ENCODE measurements around the gene PPFIA2.

Gene PPFIA2

DNA sequence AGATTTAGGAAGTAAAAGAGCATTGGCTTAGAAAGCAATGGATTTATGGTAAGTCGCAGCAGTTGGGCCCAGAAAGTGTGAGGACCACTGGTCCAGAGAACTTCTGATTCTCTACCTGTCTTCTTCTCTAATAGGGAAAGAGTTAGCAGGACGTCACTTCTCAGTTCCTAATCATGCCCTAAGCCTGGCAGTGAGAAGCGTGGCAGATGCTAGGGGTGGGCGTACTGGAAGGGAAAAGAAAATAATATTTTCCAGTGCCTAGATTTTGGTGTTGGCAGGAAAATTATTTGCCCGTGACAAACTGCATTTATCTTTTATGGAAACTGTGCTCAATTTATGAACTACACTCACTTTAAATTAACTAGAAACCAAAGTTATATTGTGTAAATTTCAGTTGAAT lies 212.3 kb downstream of the PPFIA2 start:
- no peak for DNase-seq (ENCODE audit: low read depth in 3 of 3)

DNA sequence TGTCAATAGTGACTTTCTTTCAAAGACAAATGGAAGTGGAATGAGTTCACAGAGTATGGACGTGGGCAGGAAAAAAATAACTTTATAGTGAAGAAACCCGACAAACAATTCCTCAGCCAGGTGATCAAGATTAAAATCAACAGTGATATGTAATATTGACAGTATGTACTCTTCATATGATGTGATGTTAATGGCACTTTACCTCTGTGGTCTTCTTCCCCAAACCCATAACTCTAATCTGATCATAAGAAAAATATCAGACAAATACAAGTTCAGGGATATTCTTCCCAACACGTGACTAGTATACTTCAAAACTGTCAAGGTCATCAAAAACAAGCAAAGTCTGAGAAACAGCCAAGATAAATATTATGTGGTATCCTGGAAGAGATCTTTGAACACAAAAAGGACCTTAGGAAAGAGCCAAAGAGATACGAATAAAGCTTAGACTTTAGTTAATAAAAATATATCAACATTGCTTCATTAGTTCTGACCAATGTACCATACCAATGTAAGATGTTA lies 215.5 kb downstream of the PPFIA2 start:
- no peak for DNase-seq (ENCODE audit: low read depth in 3 of 3)

DNA sequence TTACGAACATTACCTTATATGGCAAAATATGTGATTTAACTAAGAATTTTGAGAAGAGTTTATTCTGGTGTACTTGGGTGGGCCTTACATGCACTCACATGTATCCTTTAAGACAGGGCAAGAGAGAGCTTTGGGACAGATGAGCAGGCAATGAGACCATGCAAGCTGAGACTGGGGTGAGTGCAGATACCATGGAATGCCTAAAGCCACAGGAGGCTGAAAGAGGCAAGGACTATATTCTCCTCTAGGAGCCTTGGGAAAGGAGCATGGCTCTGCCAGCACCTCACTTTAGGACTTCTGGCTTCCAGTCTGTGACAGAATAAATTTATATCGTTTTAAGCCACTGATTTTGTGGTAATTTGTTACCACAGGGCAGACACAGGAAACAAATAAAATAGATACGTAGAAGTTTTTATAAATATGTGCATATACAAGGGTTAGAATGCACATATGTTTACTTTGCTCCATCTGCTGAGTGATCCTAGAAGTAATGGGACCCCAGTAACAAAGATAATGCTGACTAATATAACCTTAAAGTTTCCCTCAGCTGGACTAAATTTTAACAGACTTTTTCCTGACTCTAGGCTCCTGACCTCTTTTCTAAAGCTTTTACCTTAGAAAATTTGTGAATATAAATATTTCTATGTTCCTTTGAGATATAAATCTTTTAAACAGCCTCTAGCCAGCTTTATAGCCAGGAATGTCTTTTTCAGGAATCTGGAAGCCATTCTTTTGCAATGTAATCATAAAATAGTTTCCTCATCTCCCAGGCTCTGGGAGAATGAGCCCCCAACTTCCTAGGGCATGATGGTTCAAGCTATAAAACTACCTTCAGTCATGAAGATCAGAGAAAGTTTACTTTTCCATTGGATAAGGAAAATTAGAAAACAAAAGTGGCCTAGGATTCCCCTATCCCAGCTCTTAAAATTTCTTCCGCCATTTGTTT lies 216.8 kb downstream of the PPFIA2 start:
- DNase-seq (ENCODE audit: low read depth in 3 of 3) = no peak

DNA sequence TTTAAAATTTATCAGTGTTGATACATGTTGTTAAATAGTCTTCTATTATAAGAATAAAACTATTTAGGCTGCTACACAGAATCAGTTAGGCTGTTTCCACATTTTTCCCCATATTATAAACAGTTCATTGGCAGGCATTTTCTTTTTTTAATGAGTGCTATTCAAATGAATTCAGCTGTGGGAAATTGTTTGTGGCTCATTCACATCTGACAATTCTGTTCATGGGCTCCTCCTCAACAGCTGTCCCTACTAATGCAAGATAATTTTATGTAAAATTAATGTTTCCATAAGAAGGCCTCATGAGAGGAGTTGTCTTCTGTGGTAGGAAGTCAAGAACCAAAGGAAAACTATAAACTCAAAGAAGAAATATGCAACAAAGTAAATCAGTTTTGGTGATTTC lies 218.0 kb downstream of the PPFIA2 start:
- no peak for DNase-seq (ENCODE audit: low read depth in 3 of 3)

DNA sequence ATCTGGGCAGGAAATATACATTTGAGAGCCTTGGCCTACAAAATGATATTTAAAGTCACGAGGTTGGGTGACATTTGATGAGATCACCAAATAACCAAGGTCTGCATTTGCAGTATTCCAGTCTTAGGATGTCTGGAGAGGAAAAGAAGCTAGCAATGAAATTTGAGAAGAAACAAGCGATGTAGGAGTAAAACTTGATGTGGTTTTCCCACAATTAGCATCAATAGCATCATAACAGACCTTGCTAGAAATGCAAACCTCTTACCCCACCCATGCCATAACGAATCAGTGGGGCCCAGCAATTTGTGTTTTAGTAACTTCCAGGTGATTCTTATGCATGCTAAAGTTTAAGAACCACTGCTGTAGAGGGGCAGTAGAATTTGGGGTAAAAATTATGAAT lies 219.9 kb downstream of the PPFIA2 start:
- DNase-seq (ENCODE audit: low read depth in 3 of 3) = no peak

DNA sequence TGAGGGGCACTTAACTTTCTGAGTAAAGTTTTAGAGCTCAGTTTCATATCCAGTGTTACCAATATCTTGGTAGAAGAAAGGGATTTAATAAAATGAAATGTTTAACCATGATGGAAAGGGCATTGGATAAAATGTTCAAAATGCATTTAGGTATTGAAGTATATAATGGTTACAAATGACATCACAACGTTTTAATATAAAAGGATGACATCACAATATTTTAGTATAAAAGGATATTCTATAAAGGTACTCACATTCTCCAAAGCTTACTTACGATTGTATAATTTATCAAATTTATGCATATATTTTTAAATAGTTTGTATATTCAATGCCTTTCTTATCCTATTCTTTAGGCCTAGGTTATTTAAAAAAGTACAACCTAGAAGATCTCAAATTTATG lies 226.1 kb downstream of the PPFIA2 start:
- no peak for DNase-seq (ENCODE audit: low read depth in 3 of 3)

DNA sequence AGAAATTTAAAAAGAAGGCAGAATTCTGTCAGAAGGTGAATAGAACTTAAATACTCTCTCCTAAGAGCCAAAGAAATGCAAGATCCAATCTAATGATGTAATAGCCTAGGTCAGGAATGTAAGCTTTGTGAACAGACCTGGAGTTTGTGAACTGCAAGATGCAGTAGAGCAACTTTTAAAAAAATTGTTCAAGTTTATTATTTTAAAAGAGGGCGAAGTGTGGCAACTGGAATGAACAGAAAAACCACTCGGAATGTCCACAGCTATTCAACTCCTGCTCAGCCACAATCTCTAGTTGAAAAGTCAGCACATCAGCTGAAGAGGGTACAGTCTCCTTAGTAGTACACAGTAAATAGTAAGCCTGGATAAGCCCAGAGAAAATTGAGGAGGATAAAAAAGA lies 228.8 kb downstream of the PPFIA2 start:
- DNase-seq (ENCODE audit: low read depth in 3 of 3) = no peak

DNA sequence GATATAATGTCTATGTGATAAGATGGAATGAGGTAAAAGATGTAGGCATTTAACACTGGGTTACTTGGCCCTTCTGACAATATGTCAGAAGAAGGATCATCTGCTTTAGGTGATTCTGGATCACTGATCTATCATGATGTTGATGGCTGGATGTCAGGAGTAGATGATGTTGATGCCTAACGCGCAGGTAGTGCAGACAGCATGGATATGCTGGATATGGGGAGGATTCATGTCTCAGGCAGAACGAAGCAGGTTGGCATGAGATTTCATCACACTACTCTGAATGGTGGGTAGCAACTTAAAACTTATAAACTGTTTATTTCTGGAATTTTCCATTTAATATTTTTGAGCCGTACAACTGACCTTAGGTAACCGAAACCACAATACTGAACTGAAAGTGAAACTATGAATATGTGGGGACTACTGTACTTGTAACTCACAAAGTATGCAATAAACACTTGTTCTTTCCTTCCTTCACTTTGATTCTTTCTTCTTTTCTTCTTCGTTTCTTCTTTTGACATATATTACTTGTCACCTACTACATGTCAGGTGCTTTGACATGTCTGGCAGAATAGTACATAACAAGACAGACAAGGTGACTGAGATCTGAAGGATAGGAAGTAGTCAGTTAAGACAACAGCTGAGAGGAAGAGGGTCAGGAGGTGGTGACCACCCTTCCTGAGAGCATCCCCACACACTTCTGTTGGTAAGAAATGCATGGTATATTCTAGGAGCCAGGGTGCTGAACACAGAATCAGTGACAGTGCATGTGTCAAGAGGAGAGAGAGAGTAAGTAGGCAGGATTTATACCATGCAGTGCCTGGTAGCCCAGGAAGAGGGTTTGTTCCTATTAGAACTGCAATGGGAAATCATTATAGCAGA lies 238.8 kb downstream of the PPFIA2 start:
- DNase-seq (ENCODE audit: low read depth in 3 of 3) = no peak

DNA sequence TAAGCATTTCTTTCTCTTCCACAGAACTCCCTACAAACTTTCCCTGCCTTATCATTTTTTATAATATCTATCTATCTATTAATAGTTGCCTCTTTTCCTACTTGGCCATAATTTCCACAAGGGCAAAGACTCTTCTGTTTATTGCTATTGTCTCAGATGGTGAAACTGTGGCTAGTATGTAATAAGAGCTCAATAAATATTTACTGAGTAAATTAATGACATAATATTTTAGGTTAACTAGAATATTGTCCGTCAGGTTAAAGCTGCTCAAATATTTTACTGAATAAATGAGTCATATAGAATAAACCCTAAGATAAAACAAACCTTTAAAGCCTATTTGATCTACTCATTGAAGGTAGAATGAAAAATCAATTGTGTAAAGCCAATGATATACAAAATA lies 240.5 kb downstream of the PPFIA2 start:
- no peak for DNase-seq (ENCODE audit: low read depth in 3 of 3)

DNA sequence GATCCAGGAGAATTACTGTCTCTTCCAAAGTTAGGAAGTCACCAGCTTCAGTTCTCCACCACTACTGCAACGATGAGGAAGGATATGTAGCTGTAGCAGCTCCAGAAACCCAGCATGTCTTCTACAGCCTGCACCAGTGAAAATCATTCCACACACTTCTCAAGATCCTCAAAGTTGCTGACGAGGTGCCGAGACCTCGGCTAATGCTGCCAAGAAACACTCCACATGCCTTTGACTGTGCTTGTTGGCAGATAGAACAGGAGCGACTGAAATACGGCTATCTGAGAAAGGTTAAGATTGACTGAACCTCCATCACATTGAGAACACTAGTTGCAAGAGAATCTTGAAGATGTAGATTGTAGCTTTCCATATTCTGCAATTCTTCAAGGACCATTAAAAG lies 241.9 kb downstream of the PPFIA2 start:
- no peak for DNase-seq (ENCODE audit: low read depth in 3 of 3)

DNA sequence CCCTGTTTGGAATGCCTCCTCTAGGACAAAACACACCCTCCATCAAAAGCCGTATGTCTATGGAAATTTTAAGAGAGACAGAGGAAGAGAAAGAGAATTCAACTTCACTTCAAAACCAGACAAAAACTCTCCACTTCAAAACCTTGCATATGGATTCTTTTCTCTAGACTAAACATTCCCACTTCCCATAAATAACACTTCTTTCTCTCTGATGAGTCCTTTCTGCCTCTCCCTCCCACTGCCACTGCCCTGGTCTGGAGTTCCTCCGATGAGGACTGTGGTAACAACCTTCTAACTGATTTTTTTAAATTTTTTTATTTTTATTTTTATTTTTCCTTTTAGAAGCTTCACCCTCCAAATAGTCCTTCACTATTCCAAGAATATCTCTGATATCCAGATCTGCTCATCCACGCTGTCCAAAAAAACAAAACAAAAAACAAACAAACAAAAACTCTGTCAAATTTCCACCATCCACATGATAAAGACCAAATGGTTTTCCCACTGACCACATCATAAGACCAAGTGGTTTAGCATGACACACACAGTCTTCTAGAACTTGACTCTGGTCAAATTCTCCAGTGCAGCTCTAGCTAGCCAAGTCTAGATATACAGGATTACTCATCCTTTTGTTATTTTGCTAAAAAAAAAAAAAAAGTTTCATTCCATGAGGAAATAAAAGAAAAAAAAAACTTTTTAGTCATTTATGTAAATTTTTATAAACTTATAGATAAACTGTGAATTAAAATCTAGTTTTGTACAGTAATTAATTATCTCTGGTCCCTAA lies 256.0 kb downstream of the PPFIA2 start:
- DNase-seq (ENCODE audit: low read depth in 3 of 3) = no peak

DNA sequence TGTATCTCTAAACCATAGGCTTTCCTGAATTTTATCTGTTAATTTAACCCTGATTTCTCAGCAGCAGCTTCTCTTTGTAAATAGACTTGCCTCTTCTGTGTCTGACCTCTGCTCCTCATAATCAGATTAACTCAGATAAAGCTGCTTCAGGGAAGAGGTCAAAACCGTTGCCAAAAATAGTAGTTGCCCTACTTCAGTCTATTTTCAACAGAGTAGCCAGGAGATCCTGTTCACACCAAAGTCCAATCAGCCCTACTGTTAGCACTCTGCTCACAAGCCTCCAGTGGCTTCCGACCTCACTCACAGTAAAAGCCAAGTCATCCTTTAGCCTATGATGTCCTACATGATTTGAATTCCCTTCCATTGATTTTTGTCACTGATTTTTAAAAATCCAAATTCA lies 258.4 kb downstream of the PPFIA2 start:
- DNase-seq (ENCODE audit: low read depth in 3 of 3) = no peak

DNA sequence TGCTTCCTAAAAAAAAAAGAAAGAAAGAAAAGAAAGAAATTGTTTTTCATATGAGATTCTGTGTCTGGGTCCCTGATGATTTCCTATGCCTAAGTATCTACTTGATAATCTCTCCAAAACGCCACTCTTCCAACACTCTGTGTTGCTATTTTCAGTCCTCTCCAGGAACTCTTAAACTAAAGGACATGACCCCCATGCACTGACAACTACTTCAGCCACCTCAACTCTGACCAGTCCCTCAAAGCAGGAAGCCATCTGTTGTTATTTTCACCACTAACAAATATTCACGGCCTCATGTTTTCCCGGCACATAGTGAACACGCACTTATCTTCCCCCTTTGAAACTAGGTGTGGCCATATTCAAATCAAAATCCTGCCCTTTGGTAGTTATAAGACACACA lies 259.3 kb downstream of the PPFIA2 start:
- DNase-seq (ENCODE audit: low read depth in 3 of 3) = no peak

DNA sequence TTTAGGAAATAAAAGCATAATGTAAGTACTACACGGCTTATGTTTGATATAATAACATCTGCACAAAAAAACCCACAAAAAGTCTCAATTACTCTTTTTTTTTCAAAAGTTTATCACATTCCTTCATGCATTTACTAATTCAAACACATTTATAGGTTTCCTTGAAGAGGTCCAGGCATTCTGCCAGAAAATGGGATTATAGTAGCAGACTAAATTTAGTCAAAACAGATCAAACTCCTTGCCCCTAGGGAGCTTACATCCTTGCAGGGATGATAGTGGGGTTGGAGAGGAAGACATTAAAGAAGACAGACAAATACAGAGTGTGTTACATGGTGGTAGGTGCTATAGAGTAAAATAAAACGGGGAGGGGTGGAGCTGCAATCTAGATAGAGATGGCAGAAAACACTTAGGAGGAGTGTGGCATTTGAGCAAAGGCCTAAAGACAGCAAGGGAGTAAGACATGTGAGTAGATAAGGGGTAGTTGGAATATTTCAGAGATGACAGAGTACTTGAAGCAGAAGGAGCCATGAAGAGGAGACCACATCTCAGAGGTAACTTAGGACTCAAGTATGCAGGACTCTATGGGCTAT lies 266.9 kb downstream of the PPFIA2 start:
- no peak for DNase-seq (ENCODE audit: low read depth in 3 of 3)

DNA sequence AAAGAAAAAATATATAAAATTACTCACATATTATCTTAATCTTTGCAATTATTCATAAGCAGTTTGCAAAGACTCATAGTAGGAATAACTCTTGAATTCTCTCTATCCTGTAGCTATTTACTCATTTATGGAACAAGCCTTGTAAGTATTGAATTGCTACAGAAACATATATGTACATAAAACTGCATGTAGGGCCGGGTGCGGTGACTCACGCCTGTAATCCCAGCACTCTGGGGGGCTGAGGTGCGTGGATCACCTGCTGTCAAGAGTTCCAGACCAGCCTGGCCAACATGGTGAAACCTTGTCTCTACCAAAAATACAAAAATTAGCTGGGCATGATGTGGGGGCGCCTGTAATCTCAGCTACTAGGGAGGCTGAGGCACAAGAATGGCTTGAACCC lies 286.2 kb downstream of the PPFIA2 start:
- no peak for DNase-seq (ENCODE audit: low read depth in 3 of 3)

DNA sequence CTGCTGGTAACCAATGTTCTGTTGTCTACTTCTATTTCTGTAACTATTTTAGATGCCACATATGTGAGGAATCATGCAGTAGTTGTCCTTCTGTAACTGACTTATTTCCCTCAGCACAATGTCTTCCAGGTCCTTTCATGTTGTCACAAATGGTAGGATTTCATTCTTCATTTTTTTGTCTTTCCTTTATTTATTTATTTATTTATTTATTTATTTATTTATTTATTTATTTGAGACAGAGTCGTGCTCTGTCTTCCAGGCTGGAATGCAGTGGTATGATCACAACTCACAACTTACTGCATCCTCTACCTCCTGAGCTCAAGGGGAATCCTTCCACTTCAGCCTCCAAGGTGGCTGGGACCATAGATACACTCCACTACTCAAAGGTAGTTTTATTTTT lies 288.2 kb downstream of the PPFIA2 start:
- DNase-seq (ENCODE audit: low read depth in 3 of 3) = no peak

DNA sequence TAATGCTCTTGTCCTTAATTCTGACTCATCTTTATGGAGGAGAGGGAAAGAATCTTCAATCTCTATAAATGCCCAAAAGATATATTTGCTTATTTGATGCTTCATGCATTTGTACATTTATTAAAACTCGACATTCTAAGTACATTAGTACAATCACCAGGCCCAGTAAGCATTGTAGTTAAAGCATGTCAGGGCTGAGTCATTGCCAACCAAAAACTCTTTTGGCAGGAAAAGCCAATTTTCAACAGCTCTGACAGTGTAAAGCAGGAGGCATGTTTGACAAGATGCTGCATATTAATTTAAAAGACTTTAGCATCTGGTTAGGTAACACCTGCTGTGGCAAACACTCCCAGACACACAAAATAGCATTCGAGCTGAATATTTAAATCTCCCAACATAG lies 290.9 kb downstream of the PPFIA2 start:
- DNase-seq (ENCODE audit: low read depth in 3 of 3) = no peak

DNA sequence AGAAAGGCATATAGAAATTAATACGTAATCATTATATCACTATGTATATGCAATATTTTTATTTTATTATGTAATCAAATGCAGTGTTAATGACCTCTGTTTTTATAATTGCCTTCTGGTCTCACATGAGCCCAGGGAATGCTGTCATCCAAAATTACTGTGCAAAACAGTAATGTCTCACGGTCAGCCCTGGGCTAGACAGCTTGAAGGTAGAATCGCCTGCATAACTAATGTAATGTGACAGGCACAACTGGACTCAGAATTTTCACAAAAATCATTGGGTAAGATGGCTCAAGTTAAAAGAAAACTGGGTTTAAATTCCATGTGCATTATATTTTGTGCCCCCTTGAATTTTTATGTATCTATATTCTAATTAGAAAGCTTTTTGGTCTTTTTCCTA lies 293.3 kb downstream of the PPFIA2 start:
- no peak for DNase-seq (ENCODE audit: low read depth in 3 of 3)

DNA sequence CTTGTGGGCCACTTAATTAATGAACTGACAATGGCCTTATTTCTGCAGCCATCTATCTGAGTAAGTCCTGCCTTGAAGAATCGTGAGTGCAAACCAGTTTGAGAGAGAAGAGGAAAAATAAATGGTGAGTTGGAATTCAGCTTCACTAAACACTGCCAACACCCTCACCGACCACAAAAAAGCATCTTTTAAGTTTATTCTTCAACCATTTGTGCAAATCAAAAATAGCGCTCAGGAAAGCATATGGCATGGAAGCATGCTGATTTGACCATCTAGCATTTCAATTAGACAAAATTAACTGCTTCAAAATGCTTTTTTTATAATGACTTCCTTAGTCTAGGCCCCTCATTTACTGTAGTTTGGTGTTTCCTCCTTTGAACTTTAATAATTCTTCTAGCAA lies 294.0 kb downstream of the PPFIA2 start:
- DNase-seq (ENCODE audit: low read depth in 3 of 3) = no peak

DNA sequence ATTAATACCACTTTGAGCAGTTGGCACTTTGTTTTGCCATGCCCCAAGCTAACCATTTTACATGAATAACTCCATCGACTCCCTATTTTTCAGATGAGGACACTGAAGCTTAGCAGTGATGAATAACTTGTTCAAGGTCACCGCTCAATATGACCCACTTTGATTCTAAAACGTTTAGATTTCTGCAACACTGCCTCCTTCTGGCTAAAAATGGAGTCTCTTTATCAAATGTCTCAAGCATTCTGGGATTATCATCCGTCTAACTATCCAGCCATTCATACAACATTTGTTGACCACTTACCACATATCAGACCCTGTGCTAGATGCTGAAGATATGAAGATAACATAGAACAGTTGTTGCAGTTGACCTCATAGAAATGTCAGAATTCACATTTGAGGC lies 298.0 kb downstream of the PPFIA2 start:
- DNase-seq (ENCODE audit: low read depth in 3 of 3) = no peak

DNA sequence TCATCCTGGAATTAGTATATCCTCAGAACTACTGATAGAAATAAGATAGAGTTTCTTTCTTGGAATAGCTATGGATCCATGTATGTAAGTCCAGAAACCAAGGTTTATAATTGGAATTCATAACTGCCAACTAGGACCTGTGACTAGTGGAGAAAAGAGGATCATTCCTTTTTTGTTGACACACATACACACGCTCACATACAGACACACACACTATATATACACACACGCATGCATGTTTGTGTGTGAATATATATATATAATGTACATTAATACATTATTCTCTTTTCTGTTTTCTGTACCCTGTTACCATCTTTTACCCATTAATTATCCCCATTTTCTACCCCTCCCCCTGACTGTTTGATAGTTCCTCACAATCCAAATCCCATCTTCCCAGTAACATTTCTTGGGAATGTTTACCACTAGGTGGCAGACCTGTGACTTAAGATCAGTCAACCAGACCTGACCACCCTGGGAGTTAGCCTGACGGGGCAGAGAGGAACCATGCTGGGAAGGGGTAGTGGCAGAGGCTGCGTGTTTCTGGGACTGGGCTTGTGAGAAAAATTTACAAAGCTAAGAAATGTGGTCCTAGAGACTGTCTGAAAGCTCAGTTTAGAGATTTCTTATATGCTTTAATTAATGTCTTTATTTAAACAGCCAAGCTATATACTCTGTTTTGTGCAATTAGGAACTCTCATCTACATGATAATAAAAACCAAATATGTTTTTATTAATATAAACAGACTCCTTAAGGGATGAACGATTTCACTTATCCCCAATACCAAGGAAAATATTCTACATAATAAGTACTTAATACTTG lies 308.0 kb downstream of the PPFIA2 start:
- DNase-seq (ENCODE audit: low read depth in 3 of 3) = no peak
